Activated CD4-positive, CD25-positive, alpha-beta regulatory T cell treated with anti-CD3 and anti-CD28 coated beads, Interleukin-2, amount 50 U/mL, for 24 hours (primary cell): ENCODE measurements around the gene EIF4H.
"Not testable (repeated sequence)": the region's sequence is repeated elsewhere in the genome, so short reads cannot be mapped to it uniquely, and the experiment has no call there.

Experiments
- ATAC-seq, 2 donors: fragments of 150-1000 bp; cut with Tn5 transposase; one replicate each; pipeline ENCODE4 v1.10.0; 2021; ENCODE audit warnings: mild to moderate bottlenecking in 1 of 2, moderate library complexity in 1 of 2

The EIF4H gene

DNA sequence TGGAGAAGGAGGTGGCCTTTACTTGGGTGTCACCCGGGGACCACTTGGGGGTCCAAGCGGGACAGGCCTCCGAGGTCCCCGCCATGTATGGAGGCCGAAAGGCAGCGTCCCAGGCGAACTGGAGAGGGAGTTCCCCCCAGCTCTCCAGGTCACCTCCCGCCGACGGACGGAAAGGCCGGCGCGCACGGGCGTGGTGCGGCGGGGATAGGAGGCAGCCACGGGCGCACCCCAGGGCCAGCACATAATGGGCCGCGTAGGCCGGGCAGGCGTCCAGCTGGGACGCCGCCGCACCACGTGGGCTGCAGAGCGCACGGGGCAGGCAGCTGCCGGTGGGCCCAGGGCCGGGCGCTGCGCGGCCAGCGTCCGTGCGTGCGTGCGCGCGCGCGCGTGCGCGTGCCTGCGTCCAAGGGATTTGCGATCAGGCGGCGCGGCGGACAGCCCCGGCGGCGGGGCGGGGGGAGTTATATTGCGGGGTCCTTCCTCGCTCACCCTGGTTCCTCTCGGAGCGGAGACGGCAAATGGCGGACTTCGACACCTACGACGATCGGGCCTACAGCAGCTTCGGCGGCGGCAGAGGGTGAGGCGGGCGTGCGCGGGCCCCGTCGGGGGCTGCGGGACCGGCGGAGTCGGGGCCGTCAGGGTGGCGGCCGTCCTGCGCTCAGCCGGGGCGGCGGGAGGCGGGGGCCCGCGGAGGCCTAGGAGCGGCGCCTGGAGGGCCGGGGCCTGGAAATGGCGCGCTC is at the start of gene EIF4H:
EIF4H (plus strand) TSS at position 491 of the 740 bp plus-strand sequence; CDS start at position 519, 28 bp downstream.
- peak; percentile 83 to 84 for ATAC-seq

- ATAC-seq: no peak
Measured at GRCh38 chr7:74126220-74126880, 47.8 kb upstream of the EIF4H start.

DNA sequence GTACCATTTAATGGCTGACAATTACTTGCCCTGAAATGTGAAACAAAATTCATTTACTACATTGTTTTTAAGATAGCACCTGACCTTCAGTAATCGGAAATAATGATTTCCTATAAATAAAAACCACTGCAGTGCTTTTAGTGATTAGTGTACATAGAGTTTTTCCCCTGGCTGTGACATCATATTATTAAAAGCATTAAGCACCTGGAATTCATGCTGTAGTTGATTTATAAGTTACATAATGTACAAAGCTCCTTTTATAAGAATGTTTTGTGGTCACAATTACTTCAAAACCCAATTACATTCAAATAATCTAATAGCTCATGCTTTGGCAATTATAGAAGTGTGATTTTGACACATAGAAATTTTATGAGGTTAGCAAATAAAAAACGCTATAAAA is 44.3 kb upstream of the EIF4H start:
- ATAC-seq: no peak

GRCh38 chr7:74130518-74130917 is 43.6 kb upstream of the EIF4H start:
- ATAC-seq: no peak

- peak; percentile 50 to 58 for ATAC-seq
Measured at GRCh38 chr7:74134117-74134620, 40.0 kb upstream of the EIF4H start.

GRCh38 chr7:74138334-74138867 is 35.8 kb upstream of the EIF4H start:
- peak; percentile 74 to 85 for ATAC-seq

GRCh38 chr7:74138945-74139843 is 35.0 kb upstream of the EIF4H start:
- no peak for ATAC-seq

- peak; percentile 33 to 44 for ATAC-seq
Measured at GRCh38 chr7:74141705-74142104, 32.5 kb upstream of the EIF4H start.

- ATAC-seq: no peak
Measured at GRCh38 chr7:74143383-74143782, 30.8 kb upstream of the EIF4H start.

- ATAC-seq: no peak
Measured at GRCh38 chr7:74148491-74148890, 25.7 kb upstream of the EIF4H start.

GRCh38 chr7:74149071-74149470 is 25.1 kb upstream of the EIF4H start:
- no peak for ATAC-seq

- ATAC-seq: no peak
Measured at GRCh38 chr7:74149603-74150002, 24.6 kb upstream of the EIF4H start.

DNA sequence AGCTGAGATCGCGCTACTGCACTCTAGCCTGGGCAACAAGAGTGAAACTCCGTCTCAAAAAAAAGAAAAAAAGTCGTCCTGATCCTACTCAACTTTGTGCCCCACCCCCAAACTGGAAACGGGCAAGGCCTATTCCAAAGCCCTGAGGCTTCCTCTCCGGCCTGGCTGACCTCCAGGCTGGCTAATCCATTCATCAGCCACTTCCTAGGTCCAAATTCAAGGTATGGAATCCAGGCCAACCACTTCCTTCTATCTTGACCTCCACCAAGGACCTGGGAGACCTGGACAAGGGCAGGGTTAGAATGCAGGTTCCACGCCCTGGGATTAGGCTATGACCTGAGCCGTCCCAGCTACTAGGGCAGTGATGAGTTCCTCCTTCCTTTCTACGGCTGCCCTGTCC is 20.4 kb upstream of the EIF4H start:
- ATAC-seq: no peak

GRCh38 chr7:74155810-74156395 is 18.3 kb upstream of the EIF4H start:
- ATAC-seq: no peak

DNA sequence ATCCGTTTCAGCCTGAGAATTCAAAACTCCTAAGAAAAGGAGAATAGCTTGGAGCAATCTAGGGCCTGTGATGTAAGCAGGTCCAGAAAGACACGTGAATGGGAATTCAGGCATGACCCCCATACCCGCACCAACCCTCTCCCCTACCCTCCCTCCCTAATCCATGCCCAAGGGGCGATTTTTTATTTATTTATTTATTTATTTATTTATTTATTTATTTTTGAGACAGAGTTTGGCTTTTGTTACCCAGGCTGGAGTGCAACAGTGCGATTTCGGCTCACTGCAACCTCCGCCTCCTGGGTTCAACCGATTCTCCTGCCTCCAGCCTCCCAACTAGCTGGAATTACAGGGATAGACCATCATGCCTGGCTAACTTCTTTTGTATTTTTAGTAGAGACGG is 16.6 kb upstream of the EIF4H start:
- ATAC-seq: no peak

DNA sequence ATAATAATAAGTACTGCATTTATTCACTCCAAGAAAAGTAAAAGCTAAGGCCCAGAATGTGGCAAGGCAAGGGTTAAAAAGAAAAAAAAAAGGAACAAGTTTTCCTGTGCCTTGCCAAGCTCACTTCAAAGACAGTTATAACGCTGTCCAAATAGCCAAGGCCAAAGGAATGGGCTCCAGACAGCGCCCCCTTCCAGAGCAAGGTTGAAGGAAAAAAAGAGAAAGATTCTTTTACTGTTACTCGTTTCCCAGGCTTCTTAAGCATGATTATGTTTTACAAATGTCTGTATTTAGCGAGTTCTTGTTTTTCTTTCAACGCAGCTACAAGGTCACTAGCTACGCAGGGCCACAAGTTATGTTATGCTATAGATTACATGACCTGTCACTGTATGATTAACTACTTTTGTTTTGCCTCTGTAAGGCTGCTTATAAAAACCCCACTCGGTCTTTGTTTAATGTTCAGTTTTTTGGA is 9.1 kb upstream of the EIF4H start:
- ATAC-seq: no peak

- no peak for ATAC-seq
Measured at GRCh38 chr7:74165867-74166593, 8.1 kb upstream of the EIF4H start.

GRCh38 chr7:74167324-74167723 is 6.8 kb upstream of the EIF4H start:
- not testable (repeated sequence) for ATAC-seq

DNA sequence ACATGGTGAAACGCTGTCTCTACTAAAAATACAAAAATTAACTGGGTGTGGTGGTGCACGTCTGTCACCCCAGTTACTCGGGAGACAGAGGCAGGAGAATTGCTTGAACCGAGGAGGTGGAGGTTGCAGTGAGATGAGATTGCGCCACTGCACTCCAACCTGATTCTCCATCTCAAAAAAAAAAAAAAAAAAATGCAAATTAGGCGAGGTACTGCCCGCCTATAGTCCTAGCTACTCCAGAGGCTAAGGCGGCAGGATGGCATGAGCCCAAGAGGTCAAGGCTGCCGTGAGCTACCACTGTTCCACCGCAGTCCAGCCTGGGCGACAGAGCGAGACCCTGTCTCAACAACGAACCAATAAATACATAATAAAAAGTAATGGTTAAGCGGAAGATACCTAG is 1.1 kb upstream of the EIF4H start:
- no peak for ATAC-seq

GRCh38 chr7:74173491-74173865 is 678 bp upstream of the EIF4H start:
- ATAC-seq: peak in 1 of 2 donors; percentile 2

DNA sequence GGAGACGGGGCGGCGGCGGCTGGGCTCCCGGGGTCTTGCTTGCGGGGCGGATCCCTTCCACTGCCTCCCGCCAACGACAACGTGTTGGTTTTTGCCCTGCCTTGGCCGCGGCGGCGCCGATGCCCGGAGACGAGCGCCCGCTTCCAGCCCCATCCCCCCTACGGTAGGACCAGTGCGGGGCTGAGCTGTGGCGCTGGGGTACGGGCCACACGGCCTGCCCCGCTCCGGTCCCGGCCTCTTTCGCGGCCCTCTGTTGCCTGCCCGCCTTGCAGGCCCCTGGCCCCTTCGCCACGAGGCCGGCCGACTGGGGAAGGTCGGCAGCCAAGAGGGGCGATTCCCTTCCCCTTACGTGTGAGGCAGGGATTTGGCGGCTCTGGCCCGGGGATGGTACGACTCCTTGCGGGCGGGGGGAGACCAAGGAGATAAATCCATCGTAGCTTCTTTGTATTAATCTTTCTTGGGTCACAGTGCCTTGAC is 488 bp downstream of the EIF4H start:
- ATAC-seq: peak; percentile 39
